H1 (cell line): Measurements from ENCODE around the gene PAX9. TPM values are rescaled to one million over a fixed set of nuclear protein-coding genes. Genes with fewer than 3 reads are reported as not detected.

Source experiments
- ATF2 ChIP-seq: IDR thresholded peaks from 2 replicates; pipeline ENCODE4 v1.6.1; 2012; ENCODE audit warnings: low read length, inconsistent platforms
- ATF3 ChIP-seq: IDR thresholded peaks from 2 replicates; pipeline ENCODE4 v1.6.1; 2011; ENCODE audit warnings: low read depth, mild to moderate bottlenecking, low read length; ENCODE audit not compliant: insufficient read depth
- BCL11A ChIP-seq, 2 experiments: IDR thresholded peaks; one replicate each; pipeline ENCODE4 v1.6.1; 2011; ENCODE audit warnings: low read depth in 2 of 2, low read length in 2 of 2, mild to moderate bottlenecking in 2 of 2
- CBX5 ChIP-seq: fragments of 300-800, 300-1000 bp; sonication (generic); IDR thresholded peaks from 2 replicates; pipeline ENCODE4 v1.7.1; 2016; ENCODE audit warnings: antibody characterized with exemption, low read length, low read depth
- CHD1 ChIP-seq: IDR thresholded peaks from 2 replicates; pipeline ENCODE4 v1.6.1; 2012; ENCODE audit warnings: low read depth, low read length, improper control_type of control experiment
- GABPA ChIP-seq: IDR thresholded peaks from 2 replicates; pipeline ENCODE4 v1.6.1; 2011; ENCODE audit warnings: mild to moderate bottlenecking, low read length, moderate library complexity, borderline replicate concordance; ENCODE audit not compliant: insufficient read depth
- GTF2F1 ChIP-seq: IDR thresholded peaks from 2 replicates; pipeline ENCODE4 v1.6.1; 2012; ENCODE audit warnings: low read depth, low read length, improper control_type of control experiment, borderline replicate concordance
- JUN ChIP-seq: IDR thresholded peaks from 2 replicates; pipeline ENCODE4 v1.6.1; 2011; ENCODE audit warnings: low read depth, mild to moderate bottlenecking, improper control_type of control experiment, low read length
- KDM1A ChIP-seq: fragments of 200-600, 300-600 bp; sonication (generic); IDR thresholded peaks from 2 replicates; pipeline ENCODE4 v1.7.1; 2016; ENCODE audit warnings: mild to moderate bottlenecking, low read length, borderline replicate concordance
- PHF8 ChIP-seq: fragments of 200-600 bp; sonication (generic); conservative IDR thresholded peaks from 2 replicates; pipeline ENCODE4 v1.7.1; 2012; ENCODE audit warnings: low read depth, mild to moderate bottlenecking, inconsistent platforms, low read length, moderate library complexity
- POLR2AphosphoS5 ChIP-seq: IDR thresholded peaks from 2 replicates; pipeline ENCODE4 v1.6.1; 2011; ENCODE audit warnings: low read depth, low read length
- POU5F1 ChIP-seq: IDR thresholded peaks from 2 replicates; pipeline ENCODE4 v1.6.1; 2011; ENCODE audit warnings: low read depth, mild to moderate bottlenecking, low read length, moderate library complexity
- RBBP5 ChIP-seq: IDR thresholded peaks from 2 replicates; pipeline ENCODE4 v1.7.1; 2012; ENCODE audit warnings: low read depth, mild to moderate bottlenecking, inconsistent platforms, low read length, moderate library complexity, borderline replicate concordance
- RFX5 ChIP-seq: IDR thresholded peaks from 2 replicates; pipeline ENCODE4 v1.6.1; 2011; ENCODE audit warnings: low read depth, low read length, improper control_type of control experiment, borderline replicate concordance
- SP2 ChIP-seq: IDR thresholded peaks from 2 replicates; pipeline ENCODE4 v1.6.1; 2012; ENCODE audit warnings: mild to moderate bottlenecking, low read length, inconsistent platforms
- SUZ12 ChIP-seq: fragments of 200-600 bp; sonication (generic); IDR thresholded peaks from 2 replicates; pipeline ENCODE4 v1.6.1; 2012; ENCODE audit warnings: mild to moderate bottlenecking, inconsistent platforms, low read length, moderate library complexity, mixed read lengths
- TBP ChIP-seq: IDR thresholded peaks from 2 replicates; pipeline ENCODE4 v1.6.1; 2011; ENCODE audit warnings: low read depth, low read length, improper control_type of control experiment
- TEAD4 ChIP-seq: IDR thresholded peaks from 2 replicates; pipeline ENCODE4 v1.6.1; 2012; ENCODE audit warnings: low read depth, low read length, inconsistent platforms, mixed read lengths
- polyA plus RNA-seq, 7 experiments: library from polyadenylated mRNA; depleted of rRNA in 3 of 7; stranded (reverse) in 5 of 7; unstranded in 2 of 7; fragments of >200 nt in 5 of 7; fragments of 200-250 nt in 2 of 7; gene quantifications; 1 replicate in 5 of 7; 2 replicates in 1 of 7; 4 replicates in 1 of 7; pipeline versions ENCODE4 v1.2.1 to v1.2.3, GENCODE V29; 2011 to 2013; ENCODE audit warnings: missing spikeins in 2 of 7, mixed read lengths in 2 of 7
- total RNA-seq: library from RNA; stranded (reverse); fragmentation: NEBNext Ultra II Directional; extraction: Animal tissue kit (Norgen Biotek cat#: 25700); gene quantifications from 2 replicates; pipeline ENCODE4 v1.2.1, GENCODE V29; 2021

Gene PAX9
- total and polyA plus RNA-seq, 2 of the 8 experiments (the other 6 are each of a cell fraction or from before 2014, with no cell fraction given): 0.05 TPM; not detected in 1

- peak; percentile 50; the same call in 1 of the 2 replicates for TF ChIP-seq RBBP5
- no peak for TF ChIP-seq BCL11A (IDR thresholded peaks at IDR 0.05; ENCODE audit: low read depth in 2 of 2, low read length in 2 of 2)
- TF ChIP-seq JUN: no peak
- no peak for TF ChIP-seq CHD1
- TF ChIP-seq SUZ12: peak; percentile 85
- 0 out of 2 replicates have a peak, but pooled peaks have one; percentile 30 for TF ChIP-seq PHF8
- TF ChIP-seq POU5F1: no peak
- TF ChIP-seq TEAD4: no peak
- TF ChIP-seq ATF2: no peak
- TF ChIP-seq RFX5: no peak
- no peak for TF ChIP-seq KDM1A
- TF ChIP-seq TBP: peak; percentile 9; the same call in 1 of the 2 replicates
- no peak for TF ChIP-seq ATF3
- peak; percentile 18; the same call in 1 of the 2 replicates for TF ChIP-seq GABPA
- TF ChIP-seq POLR2AphosphoS5: no peak
- no peak for TF ChIP-seq GTF2F1
- no peak for TF ChIP-seq CBX5
- no peak for TF ChIP-seq SP2
Measured at GRCh38 chr14:36647824-36648753, 13.6 kb upstream of the PAX9 start (continued).
